Measurements from ENCODE around the gene SAPCD2.

GRCh38 chr9:137050570-137050969 lies 19.8 kb downstream of the SAPCD2 start:
- TF ChIP-seq CTCF (IDR thresholded peaks at IDR 0.05 in 4 of 5, conservative IDR thresholded peaks at IDR 0.05 in 1 of 5) = no peak
- no peak for TF ChIP-seq POLR2A (IDR thresholded peaks at IDR 0.05)

Measured in gastrocnemius medialis (tissue), 4 donors.